Lower leg skin (tissue), 4 donors: ENCODE data around the gene AQP12A. TPM values are rescaled to one million over a fixed set of nuclear protein-coding genes. Genes with fewer than 3 reads are reported as not detected.

Experiments used
- DNase-seq, 2 donors: peaks; one replicate each; pipeline ENCODE4 v3.0.0-alpha.2; 2019; ENCODE audit warnings: low spot score in 2 of 2
- H3K4me3 ChIP-seq: fragments of 200-600 bp; sonication (generic); 2 replicates; pipeline ENCODE4 v1.5.1; 2017; ENCODE audit warnings: mild to moderate bottlenecking, low read depth; ENCODE audit not compliant: poor library complexity, severe bottlenecking
- CTCF ChIP-seq, 3 donors: fragments of 450-650 bp; IDR thresholded peaks; one replicate each; pipeline ENCODE4 v1.5.1; 2016; ENCODE audit warnings: antibody characterized with exemption in 3 of 3, mild to moderate bottlenecking in 3 of 3, moderate library complexity in 2 of 3
- POLR2A ChIP-seq, 2 donors: fragments of 450-650 bp; IDR thresholded peaks; one replicate each; pipeline ENCODE4 v1.6.1; 2016 to 2017; ENCODE audit warnings: antibody characterized with exemption in 2 of 2, mild to moderate bottlenecking in 1 of 2, moderate library complexity in 1 of 2
- WGBS, 2 donors: methylation state at CpG; one replicate each; pipeline ENCODE4 v1.1.5; 2018; 5-methylcytosine and 5-hydroxymethylcytosine counted together
- intact Hi-C: fragments of 100-400 bp; cut with DNase I; formaldehyde crosslinking; loops from one replicate; pipeline ENCODE4 v1.15.0; 2023; ENCODE audit warnings: low total_unique reads
- total RNA-seq, 4 donors: library from RNA; depleted of rRNA; stranded (reverse); fragments of >200 nt; gene quantifications; one replicate each; pipeline ENCODE4 v1.1.0, GENCODE V29; 2016

Gene AQP12A
- total RNA-seq, 4 donors from 2014 or later, result not detected

GRCh38 chr2:240724431-240724830, 32.8 kb downstream of the AQP12A start:
- TF ChIP-seq CTCF (IDR thresholded peaks at IDR 0.05) (no peak), POLR2A (IDR thresholded peaks at IDR 0.05) (no peak)
- 85 to 94% methylated on average over 4 to 10 of the region's 10 CpGs for WGBS, 2 donors
- DNase-seq, result no peak
- no peak overlapping the region for H3K4me3 ChIP-seq
- intact Hi-C loops, result no loop called here

- 81 to 96% methylated on average over 8 to 9 of the region's 12 CpGs for WGBS, 2 donors
- H3K4me3 ChIP-seq, result no peak overlapping the region
- no peak for TF ChIP-seq POLR2A (IDR thresholded peaks at IDR 0.05)
- no peak for TF ChIP-seq CTCF (IDR thresholded peaks at IDR 0.05)
- intact Hi-C loops, result no loop called here
- no peak for DNase-seq
These were observed 33.6 kb downstream of the AQP12A start for GRCh38 chr2:240725266-240725665.

GRCh38 chr2:240725671-240726070, 34.0 kb downstream of the AQP12A start:
- TF ChIP-seq CTCF (IDR thresholded peaks at IDR 0.05) (no peak), POLR2A (IDR thresholded peaks at IDR 0.05) (no peak)
- 73 to 74% methylated on average over 4 to 7 of the region's 7 CpGs for WGBS, 2 donors
- intact Hi-C loops, result no loop called here

GRCh38 chr2:240726876-240727275, 35.2 kb downstream of the AQP12A start:
- H3K4me3 ChIP-seq, result no peak overlapping the region
- DNase-seq, result no peak
- TF ChIP-seq CTCF (IDR thresholded peaks at IDR 0.05), result no peak
- TF ChIP-seq POLR2A (IDR thresholded peaks at IDR 0.05), result no peak
- WGBS, 2 donors, result 89 to 91% methylated on average over 14 of the region's 14 CpGs
- intact Hi-C loops, result no loop called here

More at GRCh38 chr2:240725671-240726070, 34.0 kb downstream of the AQP12A start:
- DNase-seq, result no peak
- H3K4me3 ChIP-seq, result no peak overlapping the region

GRCh38 chr2:240727439-240727838, 35.8 kb downstream of the AQP12A start:
- DNase-seq, result no peak
- intact Hi-C loops, result no loop called here
- H3K4me3 ChIP-seq, result no peak overlapping the region
- no peak for TF ChIP-seq CTCF (IDR thresholded peaks at IDR 0.05)
- WGBS, 2 donors, result 77 to 84% methylated on average over 10 to 14 of the region's 14 CpGs

GRCh38 chr2:240727913-240728312, 36.2 kb downstream of the AQP12A start:
- TF ChIP-seq POLR2A (IDR thresholded peaks at IDR 0.05), result no peak
- TF ChIP-seq CTCF (IDR thresholded peaks at IDR 0.05), result no peak
- DNase-seq, result no peak
- WGBS, 2 donors, result 82 to 88% methylated on average over 15 of the region's 15 CpGs
- intact Hi-C loops, result no loop called here
- no peak overlapping the region for H3K4me3 ChIP-seq
